Stimulated activated CD4-positive, alpha-beta T cell treated with anti-CD3 and anti-CD28 coated beads, Interleukin-15, amount 100 ng/mL, for 48 hours (primary cell): ENCODE measurements around the gene CSPG5.
A peak's percentile ranks its signal among the peaks of the same experiment; 100 is the strongest.

Source experiments
- DNase-seq, 2 donors: peaks; one replicate each; pipeline ENCODE4 v3.0.0-alpha.2; 2020; ENCODE audit warnings: low read depth in 2 of 2

CSPG5 gene

GRCh38 chr3:47540281-47540680 lies 38.4 kb downstream of the CSPG5 start:
- DNase-seq: no peak

DNA sequence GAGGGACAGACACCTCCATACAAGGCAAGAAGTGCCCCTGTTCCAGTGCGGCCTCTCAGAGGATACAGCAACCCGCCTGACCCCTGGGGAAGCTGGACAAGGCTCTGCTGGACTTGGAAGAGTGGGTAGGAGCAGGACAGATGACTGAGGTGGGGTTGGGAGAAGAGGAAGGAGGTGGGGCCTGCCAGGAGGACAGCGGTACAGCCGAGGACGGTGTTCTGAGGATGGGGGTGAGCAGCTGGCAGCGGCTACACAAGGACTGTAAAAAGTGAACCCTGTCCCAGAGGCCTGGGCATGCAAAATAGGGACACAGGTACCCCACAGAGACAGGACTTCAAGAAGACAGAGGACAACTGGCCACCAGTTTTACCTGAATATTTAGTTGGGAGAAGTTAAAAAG lies 41.7 kb downstream of the CSPG5 start:
- DNase-seq: no peak

DNA sequence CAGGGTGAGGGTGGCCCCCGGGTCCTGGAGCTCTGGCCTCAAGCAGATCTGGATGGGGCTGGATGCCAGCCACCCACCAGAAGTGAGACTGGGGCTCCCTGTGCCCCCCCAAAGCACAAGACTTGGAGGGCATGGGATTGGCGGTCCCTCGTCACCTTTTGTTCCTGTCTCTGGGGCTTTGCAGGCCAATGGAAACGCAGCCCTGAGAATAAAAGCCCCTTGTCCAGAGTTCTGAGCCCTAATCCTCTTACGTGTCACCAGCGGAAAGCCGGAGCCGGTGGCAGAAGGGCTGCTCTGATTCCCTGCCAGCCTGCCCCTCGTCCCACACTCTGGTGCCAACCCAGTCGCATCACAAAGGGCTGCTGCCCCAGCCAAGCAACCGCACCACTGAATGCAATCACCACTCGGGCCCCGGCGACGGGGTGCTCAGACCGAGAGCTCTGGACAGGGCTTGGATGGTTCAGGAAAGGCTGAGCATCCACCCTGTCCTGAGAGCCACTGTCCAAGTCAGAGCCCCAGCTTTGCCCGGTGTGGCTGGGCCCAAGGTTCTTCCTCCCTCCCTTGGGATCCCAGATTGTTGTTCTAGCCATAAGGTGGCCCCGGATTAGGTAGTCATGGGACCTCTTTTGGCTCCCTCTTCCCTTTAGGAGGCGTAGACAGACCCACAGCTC lies 42.3 kb downstream of the CSPG5 start:
- DNase-seq: no peak

GRCh38 chr3:47533996-47534454 lies 44.6 kb downstream of the CSPG5 start:
- no peak for DNase-seq

DNA sequence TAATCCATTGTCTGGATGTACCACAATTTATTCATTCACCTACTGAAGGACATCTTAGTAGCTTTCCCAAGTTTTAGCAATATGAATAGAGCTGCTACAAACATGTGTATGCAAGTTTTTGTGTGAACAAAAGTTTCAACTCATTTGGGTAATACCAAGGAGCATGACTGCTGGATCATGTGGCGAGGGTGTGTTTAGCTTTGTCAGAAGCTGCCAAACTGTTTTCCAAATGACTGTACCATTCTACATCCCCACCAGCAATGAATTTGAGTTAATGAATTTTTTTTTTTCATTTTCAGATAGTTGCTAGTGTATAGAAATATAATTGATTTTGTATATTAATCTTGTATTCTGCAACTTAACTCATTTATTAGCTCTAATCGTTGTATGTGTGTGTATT lies 45.2 kb downstream of the CSPG5 start:
- no peak for DNase-seq

- no peak for DNase-seq
These were observed 50.5 kb downstream of the CSPG5 start for GRCh38 chr3:47527952-47528725.

DNA sequence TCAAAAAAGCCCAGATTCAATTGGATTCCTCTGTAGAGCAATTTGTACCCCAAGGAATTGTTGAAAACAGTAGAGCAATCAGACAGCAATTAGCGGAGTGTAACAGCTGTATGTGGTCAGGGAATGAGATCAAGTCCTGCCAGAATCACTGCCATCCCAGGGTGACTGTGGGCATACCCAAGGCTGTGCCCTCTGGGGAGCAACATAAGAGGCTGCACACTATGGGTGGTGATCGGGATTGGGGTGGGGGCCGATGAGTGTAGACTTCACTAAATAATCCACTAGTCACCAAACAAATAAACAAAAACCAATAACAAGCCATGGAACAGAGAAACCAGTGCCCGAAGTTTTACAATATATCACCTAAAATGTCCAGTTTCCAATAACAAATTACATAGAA lies 53.0 kb downstream of the CSPG5 start:
- DNase-seq: no peak

- no peak for DNase-seq
These were observed 55.2 kb downstream of the CSPG5 start for GRCh38 chr3:47523310-47524073.

- DNase-seq: peak; percentile 56 to 75
These were observed 56.3 kb downstream of the CSPG5 start for GRCh38 chr3:47522082-47522987.

- no peak for DNase-seq
These were observed 57.9 kb downstream of the CSPG5 start for GRCh38 chr3:47520756-47521155.

DNA sequence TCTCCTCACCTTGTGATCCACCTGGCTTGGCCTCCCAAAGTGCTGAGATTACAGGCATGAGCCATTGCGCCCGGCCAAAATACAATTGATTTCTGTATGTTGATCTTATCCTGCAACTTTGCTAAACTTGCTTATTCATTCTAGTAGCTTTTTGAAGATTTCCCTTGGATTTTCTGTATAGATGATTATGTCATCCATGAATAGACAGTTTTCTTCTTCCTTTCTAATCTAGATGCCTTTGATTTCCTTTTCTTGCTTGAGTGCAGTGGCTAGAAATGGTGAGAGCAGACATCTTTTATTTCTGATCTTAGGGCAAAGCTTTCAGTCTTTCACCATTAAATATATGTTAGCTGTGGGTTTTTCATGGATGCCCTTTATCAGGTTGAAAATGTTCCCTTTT lies 60.7 kb downstream of the CSPG5 start:
- no peak for DNase-seq

GRCh38 chr3:47515864-47516319 lies 62.8 kb downstream of the CSPG5 start:
- DNase-seq: no peak

GRCh38 chr3:47515100-47515499 lies 63.6 kb downstream of the CSPG5 start:
- DNase-seq: no peak

- peak; percentile 96 to 97 for DNase-seq
These were observed 65.3 kb downstream of the CSPG5 start, which contains the start of gene ELP6 for GRCh38 chr3:47513125-47513929. Gene ELP6, minus strand, starts transcription at chr3:47513712. Its CDS starts 122 bp downstream, at chr3:47513590.

- peak in 1 of 2 donors; percentile 15 for DNase-seq
These were observed 66.1 kb downstream of the CSPG5 start for GRCh38 chr3:47512416-47513124.
